HepG2 (cell line): ENCODE measurements around the gene EFL1. TPM values are rescaled to one million over a fixed set of nuclear protein-coding genes. Genes with fewer than 3 reads are reported as not detected.

Experiments
- ATAC-seq: fragments of 200-7000 bp; cut with Tn5 transposase; 3 replicates; pipeline ENCODE4 v1.9.1; 2020; ENCODE audit warnings: mild to moderate bottlenecking, moderate library complexity
- BruUV-seq: library from RNA; stranded (reverse); fragments of 400-500 nt; replicated peaks from 2 replicates; lab custom pipeline; 2021; lab: Mats Ljungman, UMichigan
- CTCF ChIA-PET: fragments of 300-600 bp; formaldehyde crosslinking; extraction: SDS; loops from one replicate; lab custom pipeline; 2021; ENCODE audit warnings: low total read pairs, inconsistent platforms, low intra/inter-chr PET ratio; lab: Yijun Ruan, JAX
- POLR2A ChIA-PET: fragments of 350-600 bp; sonication (Branson Sonifier 250); formaldehyde crosslinking; loops from one replicate; lab custom pipeline; 2020; ENCODE audit warnings: antibody characterized with exemption, inconsistent platforms; lab: Yijun Ruan, JAX
- DNase-seq: peaks from one replicate; pipeline ENCODE4 v3.0.0-alpha.2; 2015; ENCODE audit warnings: low spot score
- FAIRE-seq: peaks from 3 replicates; lab custom pipeline; 2011; peaks lifted over from hg19 to GRCh38; lab: Jason Lieb, UNC
- H2AFZ ChIP-seq: one replicate; pipeline ENCODE4 v1.6.1; 2011; ENCODE audit warnings: low read length, inconsistent platforms
- H3K27ac ChIP-seq: fragments of 300-600 bp; 3 replicates; pipeline ENCODE4 v1.8.0; 2011; ENCODE audit warnings: mixed run types, mild to moderate bottlenecking, mixed read lengths, low read length, inconsistent platforms; ENCODE audit not compliant: insufficient read depth; ENCODE audit errors: extremely low read length
- H3K27me3 ChIP-seq, 2 experiments: fragments of 200-600 bp in 1 of 2; 2 replicates in 1 of 2; 3 replicates in 1 of 2; pipeline versions ENCODE4 v1.6.0 to v1.8.0; 2011; ENCODE audit warnings: low read length in 2 of 2, mild to moderate bottlenecking in 2 of 2, moderate library complexity in 2 of 2, inconsistent platforms in 1 of 2; ENCODE audit not compliant: insufficient read depth in 2 of 2, control insufficient read depth in 1 of 2
- H3K36me3 ChIP-seq, 2 experiments: fragments of 200-600 bp in 1 of 2; replicated peaks in 1 of 2; 2 replicates in 1 of 2; 3 replicates in 1 of 2; pipeline versions ENCODE4 v1.5.1 to v1.8.0; 2011; ENCODE audit warnings: low read length in 2 of 2, inconsistent platforms in 1 of 2; ENCODE audit not compliant: insufficient read depth in 2 of 2, control insufficient read depth in 1 of 2
- H3K4me1 ChIP-seq: 2 replicates; pipeline ENCODE4 v1.5.1; 2012; ENCODE audit warnings: low read length, inconsistent platforms; ENCODE audit not compliant: insufficient read depth
- H3K4me2 ChIP-seq: 2 replicates; pipeline ENCODE4 v1.6.0; 2011; ENCODE audit warnings: low read depth, low read length, inconsistent platforms
- H3K4me3 ChIP-seq, 3 experiments: fragments of 200-600 bp in 1 of 3; sonication (generic), shearing (Covaris generic) in 1 of 3; replicated peaks in 1 of 3; 2 replicates each; pipeline ENCODE4 v1.5.1; 2011 to 2016; ENCODE audit warnings: low read length in 3 of 3, inconsistent platforms in 2 of 3, low read depth in 2 of 3, mild to moderate bottlenecking in 2 of 3, control low read depth in 1 of 3, mixed read lengths in 1 of 3; ENCODE audit not compliant: insufficient read depth in 1 of 3
- H3K79me2 ChIP-seq: one replicate; pipeline ENCODE4 v1.6.1; 2011; ENCODE audit warnings: low read length, inconsistent platforms; ENCODE audit not compliant: insufficient read depth
- H3K9ac ChIP-seq: 2 replicates; pipeline ENCODE4 v1.6.0; 2011; ENCODE audit warnings: mild to moderate bottlenecking, low read depth, low read length, inconsistent platforms; ENCODE audit not compliant: insufficient read depth
- H3K9me3 ChIP-seq: 2 replicates; pipeline ENCODE4 v1.5.1; 2012; ENCODE audit warnings: mild to moderate bottlenecking, low read length
- H4K20me1 ChIP-seq: 2 replicates; pipeline ENCODE4 v1.6.0; 2011; ENCODE audit warnings: inconsistent platforms, mild to moderate bottlenecking, low read length, moderate library complexity; ENCODE audit not compliant: insufficient read depth
- ATF7 ChIP-seq, 2 experiments: fragments of 450-650 bp in 1 of 2; sonication (generic) in 1 of 2; formaldehyde crosslinking in 1 of 2; IDR thresholded peaks; 2 replicates each; pipeline versions ENCODE4 v1.4.0 to v1.6.1; 2016 to 2020; ENCODE audit warnings: antibody characterized with exemption in 1 of 2, mild to moderate bottlenecking in 1 of 2, missing genetic modification reagents in 1 of 2
- ETV5 ChIP-seq: IDR thresholded peaks from 2 replicates; pipeline ENCODE4 v1.6.1; 2018; ENCODE audit warnings: missing biosample characterization, missing genetic modification reagents, inconsistent platforms, borderline replicate concordance
- FOXM1 ChIP-seq: sonication (generic); formaldehyde crosslinking; IDR thresholded peaks from 2 replicates; pipeline ENCODE4 v1.5.0; 2020; ENCODE audit warnings: missing genetic modification reagents
- HOXA7 ChIP-seq: sonication (generic); formaldehyde crosslinking; IDR thresholded peaks from 2 replicates; pipeline ENCODE4 v1.8.1; 2022; ENCODE audit warnings: mild to moderate bottlenecking, missing genetic modification reagents, moderate library complexity
- MEF2D ChIP-seq: sonication (generic); formaldehyde crosslinking; IDR thresholded peaks from 2 replicates; pipeline ENCODE4 v1.5.1; 2020; ENCODE audit warnings: mild to moderate bottlenecking, missing genetic modification reagents
- MYC ChIP-seq: sonication (generic); formaldehyde crosslinking; IDR thresholded peaks from 2 replicates; pipeline ENCODE4 v1.9.0; 2021; ENCODE audit warnings: missing genetic modification reagents, borderline replicate concordance
- SAP130 ChIP-seq: IDR thresholded peaks from 2 replicates; pipeline ENCODE4 v1.6.1; 2016; ENCODE audit warnings: low read depth
- SP2 ChIP-seq: sonication (generic); formaldehyde crosslinking; IDR thresholded peaks from 2 replicates; pipeline ENCODE4 v1.5.1; 2020; ENCODE audit warnings: mild to moderate bottlenecking, missing genetic modification reagents
- THAP7 ChIP-seq: sonication (generic); formaldehyde crosslinking; IDR thresholded peaks from 2 replicates; pipeline ENCODE4 v1.8.1; 2023; ENCODE audit warnings: mild to moderate bottlenecking, missing genetic modification reagents
- TOPORS ChIP-seq: sonication (generic); formaldehyde crosslinking; IDR thresholded peaks from 2 replicates; pipeline ENCODE4 v1.8.0; 2023; ENCODE audit warnings: mild to moderate bottlenecking, missing genetic modification reagents
- TRIM24 ChIP-seq: sonication (generic); formaldehyde crosslinking; IDR thresholded peaks from 2 replicates; pipeline ENCODE4 v1.8.0; 2022; ENCODE audit warnings: mild to moderate bottlenecking, missing genetic modification reagents
- TSC22D2 ChIP-seq: sonication (generic); formaldehyde crosslinking; IDR thresholded peaks from 2 replicates; pipeline ENCODE4 v1.5.1; 2020; ENCODE audit warnings: missing genetic modification reagents, mild to moderate bottlenecking, borderline replicate concordance
- ZBTB33 ChIP-seq: sonication (generic); formaldehyde crosslinking; IDR thresholded peaks from 2 replicates; pipeline ENCODE4 v1.4.0; 2020; ENCODE audit warnings: missing genetic modification reagents
- ZFP36 ChIP-seq: fragments of 150-350 bp; IDR thresholded peaks from 2 replicates; pipeline ENCODE4 v1.6.1; 2018; ENCODE audit warnings: borderline replicate concordance, low read length, low read depth; ENCODE audit not compliant: partially characterized antibody
- ZFP36L1 ChIP-seq: sonication (generic); formaldehyde crosslinking; IDR thresholded peaks from 2 replicates; pipeline ENCODE4 v1.8.0; 2022; ENCODE audit warnings: mild to moderate bottlenecking, missing genetic modification reagents, moderate library complexity
- ZNF761 ChIP-seq: sonication (generic); formaldehyde crosslinking; conservative IDR thresholded peaks from 2 replicates; pipeline ENCODE4 v1.4.0; 2020; ENCODE audit warnings: mild to moderate bottlenecking, missing genetic modification reagents
- ZNF879 ChIP-seq: sonication (generic); formaldehyde crosslinking; IDR thresholded peaks from 2 replicates; pipeline ENCODE4 v1.8.1; 2023; ENCODE audit warnings: missing genetic modification reagents
- WGBS: methylation state at CpG from one replicate; pipeline ENCODE4 v1.1.6; 2017; ENCODE audit warnings: low lambda C conversion rate; 5-methylcytosine and 5-hydroxymethylcytosine counted together
- in situ Hi-C: cut with HindIII; loops from 2 replicates; pipeline ENCODE4 v1.10.0; 2017; ENCODE audit warnings: low pct_unique_long_range_greater_than_20kb; ENCODE audit not compliant: extremely low pct_ligation_motif_present
- intact Hi-C: fragments of 100-400 bp; cut with micrococcal nuclease; formaldehyde crosslinking; loops from one replicate; pipeline ENCODE4 v1.10.0; 2022; ENCODE audit not compliant: unreplicated experiment
- polyA plus RNA-seq, 8 experiments: library from polyadenylated mRNA; depleted of rRNA in 3 of 8; stranded (reverse) in 7 of 8; unstranded in 1 of 8; fragments of >200 nt; fragmentation: Illumina TruSeq in 4 of 8; extraction: Trizol in 4 of 8; gene quantifications; 2 replicates each; pipeline versions ENCODE4 v1.2.1 to v1.2.3, GENCODE V29; 2011 to 2016; ENCODE audit warnings: low read depth in 4 of 8, missing spikeins in 1 of 8, mixed read lengths in 1 of 8; ENCODE audit not compliant: insufficient read depth in 1 of 8
- total RNA-seq, 5 experiments: library from RNA; depleted of rRNA; stranded (reverse); fragments of >200 nt; fragmentation: Illumina TruSeq; extraction: Trizol; gene quantifications; 2 replicates each; pipeline ENCODE4 v1.2.3, GENCODE V29; 2016; ENCODE audit warnings: low read depth in 1 of 5

The EFL1 gene
- total and polyA plus RNA-seq, 2 of the 13 experiments (the other 11 are each of a cell fraction or from before 2014, with no cell fraction given): 6.4 to 12.0 TPM

GRCh38 chr15:82186161-82186560 lies 76.4 kb downstream of the EFL1 start (continued):
- TF ChIP-seq MEF2D (CRISPR knock-in tag): no peak
- TF ChIP-seq HOXA7 (CRISPR knock-in tag): no peak

GRCh38 chr15:82184776-82185175 lies 77.8 kb downstream of the EFL1 start:
- FAIRE-seq (no peak), DNase-seq (no peak), ATAC-seq (no peak)
- H3K9ac ChIP-seq: no peak overlapping the region
- no TSS peak for BruUV-seq
- TF ChIP-seq SP2 (no peak), TOPORS (CRISPR knock-in tag) (no peak)
- no peaks in the 10 kb centered on the region for H3K4me1 ChIP-seq
- no peak overlapping the region for H3K4me3 ChIP-seq
- no peaks in the 10 kb centered on the region for H3K79me2 ChIP-seq
- no peaks in the 10 kb centered on the region for H3K9me3 ChIP-seq
- H3K4me2 ChIP-seq: no peak overlapping the region
- POLR2A ChIA-PET: no interaction called here
- CTCF ChIA-PET: no interaction called here
- H3K36me3 ChIP-seq: no peaks in the 10 kb centered on the region
- H2AFZ ChIP-seq: no peak overlapping the region
- intact Hi-C loops (no loop called here), in situ Hi-C loops (no loop called here)
- no peaks in the 10 kb centered on the region for H3K27me3 ChIP-seq
- no peaks in the 10 kb centered on the region for H4K20me1 ChIP-seq
- H3K27ac ChIP-seq: no peak overlapping the region

GRCh38 chr15:82184355-82184754 lies 78.2 kb downstream of the EFL1 start:
- no peak overlapping the region for H3K27ac ChIP-seq
- no peaks in the 10 kb centered on the region for H3K9me3 ChIP-seq
- in situ Hi-C loops (no loop called here), intact Hi-C loops (no loop called here)
- H3K27me3 ChIP-seq: no peaks in the 10 kb centered on the region
- WGBS: 100% methylated on average over 1 of the region's 1 CpG
- H2AFZ ChIP-seq: no peak overlapping the region
- H3K79me2 ChIP-seq: no peaks in the 10 kb centered on the region
- H3K4me2 ChIP-seq: no peak overlapping the region
- ATAC-seq: no peak
- ChIA-PET CTCF (no interaction called here), POLR2A (no interaction called here)
- H3K4me3 ChIP-seq: no peak overlapping the region
- DNase-seq: no peak
- no peaks in the 10 kb centered on the region for H4K20me1 ChIP-seq
- no TSS peak for BruUV-seq
- H3K36me3 ChIP-seq: no peaks in the 10 kb centered on the region
- H3K9ac ChIP-seq: no peak overlapping the region
- FAIRE-seq: no peak
- H3K4me1 ChIP-seq: no peaks in the 10 kb centered on the region
- TF ChIP-seq ZFP36L1 (CRISPR knock-in tag): no peak
- no peak for TF ChIP-seq TSC22D2
- no peak for TF ChIP-seq MYC (CRISPR knock-in tag)
- TF ChIP-seq THAP7 (CRISPR knock-in tag): no peak
- TF ChIP-seq ZBTB33 (CRISPR knock-in tag): no peak
- TF ChIP-seq FOXM1: no peak
- no peak for TF ChIP-seq ZNF879 (CRISPR knock-in tag)
- no peak for TF ChIP-seq ETV5
- TF ChIP-seq TRIM24 (CRISPR knock-in tag): no peak
- no peak for TF ChIP-seq ZFP36
- no peak for TF ChIP-seq ATF7 (IDR thresholded peaks at IDR 0.05)
- no peak for TF ChIP-seq ATF7 (CRISPR knock-in tag; IDR thresholded peaks at IDR 0.05)
- no peak for TF ChIP-seq SAP130 (CRISPR knock-in tag)
- no peak for TF ChIP-seq ZNF761
